B cell (primary cell): ENCODE measurements around the gene HDAC11.

Source experiments
- CTCF ChIP-seq: fragments of 200-600 bp; IDR thresholded peaks from one replicate; pipeline ENCODE4 v1.8.0; 2022; ENCODE audit warnings: antibody characterized with exemption, mild to moderate bottlenecking
- EZH2 ChIP-seq: IDR thresholded peaks from 2 replicates; pipeline ENCODE4 v1.6.1; 2012; ENCODE audit warnings: borderline replicate concordance, low read depth, mild to moderate bottlenecking, moderate library complexity, low read length; ENCODE audit not compliant: insufficient read depth, poor library complexity, severe bottlenecking

- no peak for TF ChIP-seq CTCF
- no peak for TF ChIP-seq EZH2
These were observed 16.3 kb upstream of the HDAC11 start for GRCh38 chr3:13463618-13464400.
